Spleen (tissue), 11 donors: ENCODE data around the gene SMARCC2. TPM values are rescaled to one million over a fixed set of nuclear protein-coding genes. Genes with fewer than 3 reads are reported as not detected.

Experiments
- DNase-seq: peaks from one replicate; pipeline ENCODE4 v3.0.0-alpha.2; 2020
- H3K27ac ChIP-seq, 8 donors: fragments of 200-600 bp; sonication (generic) in 7 of 8; 1 replicate in 4 of 8; 2 replicates in 4 of 8; pipeline versions ENCODE4 v1.5.0 to v1.8.0; 2016 to 2021; ENCODE audit warnings: inconsistent platforms in 4 of 8, mild to moderate bottlenecking in 4 of 8, moderate library complexity in 1 of 8
- H3K27me3 ChIP-seq, 7 donors: fragments of 200-600 bp; sonication (generic) in 6 of 7; replicated peaks in 1 of 7; 1 replicate in 4 of 7; 2 replicates in 3 of 7; pipeline versions ENCODE4 v1.5.0 to v1.8.0; 2016 to 2021; ENCODE audit warnings: inconsistent platforms in 3 of 7, mild to moderate bottlenecking in 1 of 7
- H3K36me3 ChIP-seq, 6 donors: fragments of 200-600 bp; sonication (generic) in 5 of 6; 1 replicate in 4 of 6; 2 replicates in 2 of 6; pipeline versions ENCODE4 v1.5.0 to v1.8.0; 2016 to 2021; ENCODE audit warnings: inconsistent platforms in 2 of 6
- H3K4me1 ChIP-seq, 6 donors: fragments of 200-600 bp; sonication (generic) in 5 of 6; 1 replicate in 3 of 6; 2 replicates in 3 of 6; pipeline versions ENCODE4 v1.5.0 to v1.8.0; 2016 to 2021; ENCODE audit warnings: inconsistent platforms in 3 of 6
- H3K4me3 ChIP-seq, 8 donors: fragments of 200-600 bp; sonication (generic) in 7 of 8; 1 replicate in 4 of 8; 2 replicates in 4 of 8; pipeline versions ENCODE4 v1.5.0 to v1.8.0; 2016 to 2021; ENCODE audit warnings: inconsistent platforms in 4 of 8, mild to moderate bottlenecking in 4 of 8, moderate library complexity in 2 of 8
- H3K9me3 ChIP-seq, 8 donors: fragments of 200-600 bp; sonication (generic) in 7 of 8; 1 replicate in 4 of 8; 2 replicates in 4 of 8; pipeline versions ENCODE4 v1.5.0 to v1.8.0; 2016 to 2021; ENCODE audit warnings: inconsistent platforms in 4 of 8
- POLR2A ChIP-seq, 3 donors: fragments of 450-650 bp; IDR thresholded peaks; one replicate each; pipeline ENCODE4 v1.5.1; 2017; ENCODE audit warnings: antibody characterized with exemption in 3 of 3, mild to moderate bottlenecking in 1 of 3
- POLR2AphosphoS5 ChIP-seq, 3 donors: sonication (generic); formaldehyde crosslinking; IDR thresholded peaks; one replicate each; pipeline ENCODE4 v1.5.1; 2017; ENCODE audit warnings: antibody characterized with exemption in 3 of 3
- WGBS, 5 donors: extraction: QIAGEN DNeasy Blood & Tissue Kit in 3 of 5; methylation state at CpG; one replicate each; pipeline versions ENCODE4 v1.1.5 to v1.1.7; 2013 to 2018; 5-methylcytosine and 5-hydroxymethylcytosine counted together
- intact Hi-C: fragments of 100-400 bp; cut with DNase I; formaldehyde crosslinking; loops from one replicate; pipeline ENCODE4 v1.15.0; 2023; ENCODE audit warnings: low total_unique reads
- polyA plus RNA-seq, 3 donors: library from polyadenylated mRNA; stranded (reverse); fragments of 200-250 nt; gene quantifications; one replicate each; pipeline ENCODE4 v1.2.1, GENCODE V29; 2013
- total RNA-seq, 7 donors: library from RNA; depleted of rRNA in 3 of 7; stranded (reverse); fragments of >200 nt in 3 of 7; fragmentation: NEBNext Ultra II Directional in 4 of 7; extraction: Animal tissue kit (Norgen Biotek cat#: 25700) in 4 of 7; gene quantifications; one replicate each; pipeline versions ENCODE4 v1.1.0 to v1.2.1, GENCODE V29; 2016 to 2021
- TF ChIP-seq, protein P1 (sequence below), 11 experiments: fragments of 200-600 bp in 7 of 11; fragments of 450-650 bp in 4 of 11; sonication (generic) in 4 of 11; IDR thresholded peaks in 8 of 11; conservative IDR thresholded peaks in 3 of 11; 1 replicate in 7 of 11; 2 replicates in 4 of 11; pipeline versions ENCODE4 v1.4.0 to v1.8.0; 2016 to 2021; ENCODE audit warnings: antibody characterized with exemption in 11 of 11, inconsistent platforms in 4 of 11, mild to moderate bottlenecking in 1 of 11
- donor health status: healthy with polysubstance abuse.
- donor health status: DM: no; HTN: no; CAD: no; lungs with moderate emphysema.
- donor health status: DM: no; HTN: no; CAD: no.
- donor health status: Bipolar disorder and iron deficiency.
- donor health status: healthy.
- donor health status: DM: no; HTN: no; CAD: no.
- donor health status: DM: yes; HTN: yes; CAD: no.

Gene SMARCC2
- total and polyA plus RNA-seq, 10 donors, result 8.5 to 121 (median 97.7) TPM

DNA sequence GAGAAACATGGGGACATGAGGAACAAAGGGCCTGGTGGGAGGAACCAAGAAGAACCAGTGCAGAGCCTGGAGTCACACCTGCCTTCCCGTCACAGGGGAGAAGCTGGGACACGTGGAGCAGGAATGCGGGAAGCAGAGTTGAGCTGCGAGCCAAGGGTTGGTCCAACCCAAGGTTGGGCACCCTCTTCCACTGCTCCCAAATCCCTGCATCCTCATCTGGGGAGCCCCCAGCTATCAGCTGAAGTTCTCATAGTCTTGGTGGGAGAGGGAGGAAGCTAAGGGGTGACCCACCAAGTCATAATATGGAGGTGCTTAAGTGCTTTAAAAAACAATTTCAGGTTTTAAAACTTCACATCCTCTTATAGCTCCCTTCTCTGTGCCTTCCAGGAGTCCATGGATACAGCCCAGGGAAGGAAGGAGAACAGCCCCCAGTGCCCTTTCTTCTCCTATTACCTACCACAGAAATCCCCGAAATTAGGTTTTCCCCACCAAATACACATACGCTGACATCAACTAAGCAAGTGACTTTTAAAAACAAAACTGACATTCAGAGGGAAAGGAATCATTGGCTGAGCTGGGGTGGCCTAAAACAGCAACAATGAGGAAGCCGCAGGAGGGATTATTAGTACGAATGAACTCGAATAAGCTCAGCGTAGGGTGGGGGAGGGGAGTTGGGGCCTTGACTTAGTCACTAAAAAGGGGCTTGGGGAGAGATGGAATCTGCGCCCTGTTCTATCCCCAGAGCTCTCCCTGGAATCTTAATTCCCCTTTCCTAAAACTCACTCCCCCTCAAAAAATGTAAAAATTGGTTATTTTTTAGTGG is 26.6 kb downstream of the SMARCC2 start:
- H3K27me3 ChIP-seq, result no peaks in the 10 kb centered on the region
- DNase-seq, result no peak
- H3K9me3 ChIP-seq, result no peaks in the 10 kb centered on the region
- H3K4me3 ChIP-seq, result no peak overlapping the region
- intact Hi-C loops, result no loop called here
- TF ChIP-seq, protein P1, sequence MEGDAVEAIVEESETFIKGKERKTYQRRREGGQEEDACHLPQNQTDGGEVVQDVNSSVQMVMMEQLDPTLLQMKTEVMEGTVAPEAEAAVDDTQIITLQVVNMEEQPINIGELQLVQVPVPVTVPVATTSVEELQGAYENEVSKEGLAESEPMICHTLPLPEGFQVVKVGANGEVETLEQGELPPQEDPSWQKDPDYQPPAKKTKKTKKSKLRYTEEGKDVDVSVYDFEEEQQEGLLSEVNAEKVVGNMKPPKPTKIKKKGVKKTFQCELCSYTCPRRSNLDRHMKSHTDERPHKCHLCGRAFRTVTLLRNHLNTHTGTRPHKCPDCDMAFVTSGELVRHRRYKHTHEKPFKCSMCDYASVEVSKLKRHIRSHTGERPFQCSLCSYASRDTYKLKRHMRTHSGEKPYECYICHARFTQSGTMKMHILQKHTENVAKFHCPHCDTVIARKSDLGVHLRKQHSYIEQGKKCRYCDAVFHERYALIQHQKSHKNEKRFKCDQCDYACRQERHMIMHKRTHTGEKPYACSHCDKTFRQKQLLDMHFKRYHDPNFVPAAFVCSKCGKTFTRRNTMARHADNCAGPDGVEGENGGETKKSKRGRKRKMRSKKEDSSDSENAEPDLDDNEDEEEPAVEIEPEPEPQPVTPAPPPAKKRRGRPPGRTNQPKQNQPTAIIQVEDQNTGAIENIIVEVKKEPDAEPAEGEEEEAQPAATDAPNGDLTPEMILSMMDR (IDR thresholded peaks at IDR 0.05 in 8 of 11, conservative IDR thresholded peaks at IDR 0.05 in 3 of 11), result no peak
- TF ChIP-seq POLR2AphosphoS5 (IDR thresholded peaks at IDR 0.05), result peak; percentile 44 to 67 (median 57)
- 63 to 82% (median 77%) methylated on average over 11 of the region's 11 CpGs for WGBS, 5 donors
- H3K27ac ChIP-seq, result peak overlapping the region in 3 of 8 donors; percentile 36 to 99 (median 95)
- H3K4me1 ChIP-seq, result peaks cover 19 to 50% (median 40%) of the 10 kb centered on the region in 6 donors
- H3K36me3 ChIP-seq, result peaks cover 0 to 84% (median 80%) of the 10 kb centered on the region in 6 donors

DNA sequence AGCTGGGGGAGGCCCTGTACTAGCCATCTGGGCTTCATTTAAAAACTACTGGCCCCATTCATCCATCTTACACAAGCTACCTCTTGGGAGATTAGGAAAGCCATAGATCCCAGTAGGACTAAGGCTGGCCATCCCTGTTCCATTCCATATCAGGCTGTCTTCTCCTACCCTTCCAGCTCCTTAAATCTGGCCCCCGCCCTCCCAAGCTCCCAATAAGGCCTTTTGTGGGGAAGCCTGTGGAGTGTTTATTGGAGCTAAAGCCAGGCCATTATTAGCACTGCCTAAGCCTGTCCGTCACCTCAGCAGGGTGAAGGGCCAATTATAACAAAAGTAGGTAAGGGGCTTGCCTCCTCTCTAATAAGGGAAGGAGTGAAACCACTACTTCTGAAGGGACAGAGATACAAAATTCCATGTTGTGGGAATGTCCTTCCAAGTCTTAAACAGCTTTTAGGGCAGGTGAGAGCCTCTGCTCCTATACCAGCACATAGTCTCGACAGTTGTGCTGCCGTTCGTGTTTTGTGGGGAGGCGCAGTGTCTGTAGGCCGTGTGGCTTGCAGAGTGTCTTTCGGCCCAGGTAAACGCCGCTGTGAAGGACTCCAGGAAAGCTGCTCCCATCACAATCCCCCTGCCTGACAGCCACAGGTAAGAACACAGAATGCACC is 27.5 kb downstream of the SMARCC2 start:
- 76 to 90% (median 84%) methylated on average over 10 of the region's 10 CpGs for WGBS, 5 donors
- Histone ChIP-seq H3K4me3 (peak overlapping the region in 2 of 8 donors; percentile 68 to 88), H3K27me3 (no peaks in the 10 kb centered on the region), H3K27ac (peak overlapping the region in 4 of 8 donors; percentile 95 to 99 (median 98)), H3K9me3 (no peaks in the 10 kb centered on the region), H3K4me1 (peaks cover 20 to 59% (median 49%) of the 10 kb centered on the region in 6 donors), H3K36me3 (peaks cover 0 to 75% (median 72%) of the 10 kb centered on the region in 6 donors)
- TF ChIP-seq POLR2A (IDR thresholded peaks at IDR 0.05), result no peak
- TF ChIP-seq, protein P1 (IDR thresholded peaks at IDR 0.05 in 8 of 11, conservative IDR thresholded peaks at IDR 0.05 in 3 of 11), result no peak
- TF ChIP-seq POLR2AphosphoS5 (IDR thresholded peaks at IDR 0.05), result no peak
- intact Hi-C loops, result no loop called here
- no peak for DNase-seq

DNA sequence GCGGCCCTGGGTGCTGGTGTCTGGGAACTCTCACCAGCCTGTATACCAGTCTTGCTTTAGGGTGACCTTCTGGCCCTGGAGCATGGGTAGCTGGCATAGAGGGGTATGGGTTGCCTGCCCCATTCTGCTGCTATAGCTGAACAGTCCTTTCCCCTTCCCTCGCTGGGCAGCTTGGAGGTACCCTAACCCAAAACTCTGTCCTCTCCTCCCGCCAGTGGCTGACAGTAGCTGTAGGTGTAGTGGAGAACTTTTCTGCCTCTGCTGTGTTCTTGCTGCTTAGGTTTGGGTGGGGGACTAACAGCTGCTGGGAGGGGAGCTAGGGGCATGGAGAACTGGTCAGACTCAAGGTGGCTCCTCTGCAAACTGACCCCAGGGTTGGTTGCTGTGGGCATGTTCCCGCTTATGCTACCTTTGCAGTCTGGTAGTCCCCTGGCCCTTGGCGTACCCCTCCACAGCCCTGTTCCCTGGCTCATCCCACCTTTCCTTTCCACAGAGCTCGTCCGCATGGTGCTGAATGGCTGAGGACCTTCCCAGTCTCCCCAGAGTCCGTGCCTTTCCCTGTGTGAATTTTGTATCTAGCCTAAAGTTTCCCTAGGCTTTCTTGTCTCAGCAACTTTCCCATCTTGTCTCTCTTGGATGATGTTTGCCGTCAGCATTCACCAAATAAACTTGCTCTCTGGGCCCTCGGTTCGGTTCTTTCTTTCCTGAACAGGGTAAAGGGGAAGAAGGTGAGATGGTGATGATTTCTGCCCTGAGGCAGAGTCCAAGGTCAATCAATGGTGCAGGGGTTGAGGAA is 28.2 kb downstream of the SMARCC2 start:
- peak overlapping the region; percentile 66 to 88 (median 71) for H3K4me3 ChIP-seq
- no peak for DNase-seq
- intact Hi-C loops, result no loop called here
- no peaks in the 10 kb centered on the region for H3K9me3 ChIP-seq
- H3K4me1 ChIP-seq, result peaks cover 22 to 65% (median 52%) of the 10 kb centered on the region in 6 donors
- no peak for TF ChIP-seq POLR2A (IDR thresholded peaks at IDR 0.05)
- peak; percentile 10 to 41 (median 36) for TF ChIP-seq POLR2AphosphoS5 (IDR thresholded peaks at IDR 0.05)
- TF ChIP-seq, protein P1 (IDR thresholded peaks at IDR 0.05 in 8 of 11, conservative IDR thresholded peaks at IDR 0.05 in 3 of 11), result no peak
- peak overlapping the region; percentile 70 to 99 (median 95) for H3K27ac ChIP-seq
- H3K36me3 ChIP-seq, result peaks cover 0 to 68% (median 65%) of the 10 kb centered on the region in 6 donors
- H3K27me3 ChIP-seq, result no peaks in the 10 kb centered on the region
- 68 to 81% (median 79%) methylated on average over 11 of the region's 11 CpGs for WGBS, 5 donors
